HuH-7 (cell line): ENCODE measurements around the gene ERN1.
A peak's percentile ranks its signal among the peaks of the same experiment; 100 is the strongest.

ENCODE experiments used
- DNase-seq: peaks from one replicate; pipeline ENCODE4 v3.0.0; 2011; ENCODE audit warnings: low spot score

The ERN1 gene

GRCh38 chr17:64084086-64084939 is 45.6 kb downstream of the ERN1 start:
- peak; percentile 57 for DNase-seq

GRCh38 chr17:64083563-64084085 is 46.3 kb downstream of the ERN1 start:
- no peak for DNase-seq

GRCh38 chr17:64083093-64083492 is 46.9 kb downstream of the ERN1 start:
- no peak for DNase-seq

- DNase-seq, result peak; percentile 34
Observed at GRCh38 chr17:64081802-64082799, 47.8 kb downstream of the ERN1 start.

GRCh38 chr17:64080174-64080618 is 49.7 kb downstream of the ERN1 start:
- DNase-seq, result no peak

- DNase-seq, result no peak
Observed at GRCh38 chr17:64077379-64077778, 52.6 kb downstream of the ERN1 start.

GRCh38 chr17:64075913-64076312 is 54.0 kb downstream of the ERN1 start:
- no peak for DNase-seq

- DNase-seq, result no peak
Observed at GRCh38 chr17:64074704-64075426, 55.1 kb downstream of the ERN1 start.

- no peak for DNase-seq
Observed at GRCh38 chr17:64073771-64074703, 55.9 kb downstream of the ERN1 start.

- no peak for DNase-seq
Observed at GRCh38 chr17:64071111-64071510, 58.8 kb downstream of the ERN1 start.

- no peak for DNase-seq
Observed at GRCh38 chr17:64070213-64070612, 59.7 kb downstream of the ERN1 start.

GRCh38 chr17:64069143-64069542 is 60.8 kb downstream of the ERN1 start:
- DNase-seq, result no peak

- DNase-seq, result no peak
Observed at GRCh38 chr17:64067657-64068056, 62.3 kb downstream of the ERN1 start.

GRCh38 chr17:64066716-64067115 is 63.2 kb downstream of the ERN1 start:
- DNase-seq, result no peak

GRCh38 chr17:64065161-64065560 is 64.8 kb downstream of the ERN1 start:
- no peak for DNase-seq

- DNase-seq, result no peak
Observed at GRCh38 chr17:64064331-64064730, 65.6 kb downstream of the ERN1 start.

GRCh38 chr17:64063766-64064224 is 66.1 kb downstream of the ERN1 start:
- DNase-seq, result peak; percentile 81

- DNase-seq, result no peak
Observed at GRCh38 chr17:64063088-64063487, 66.9 kb downstream of the ERN1 start.

GRCh38 chr17:64061178-64061898 is 68.6 kb downstream of the ERN1 start:
- DNase-seq, result no peak

GRCh38 chr17:64060331-64060730 is 69.6 kb downstream of the ERN1 start:
- no peak for DNase-seq
